Measurements from ENCODE around the gene KCNK1. TPM values are rescaled to one million over a fixed set of nuclear protein-coding genes. Genes with fewer than 3 reads are reported as not detected.

Gene KCNK1
- total RNA-seq, 4 donors from 2014 or later, result 2.2 to 5.5 (median 3.2) TPM

DNA sequence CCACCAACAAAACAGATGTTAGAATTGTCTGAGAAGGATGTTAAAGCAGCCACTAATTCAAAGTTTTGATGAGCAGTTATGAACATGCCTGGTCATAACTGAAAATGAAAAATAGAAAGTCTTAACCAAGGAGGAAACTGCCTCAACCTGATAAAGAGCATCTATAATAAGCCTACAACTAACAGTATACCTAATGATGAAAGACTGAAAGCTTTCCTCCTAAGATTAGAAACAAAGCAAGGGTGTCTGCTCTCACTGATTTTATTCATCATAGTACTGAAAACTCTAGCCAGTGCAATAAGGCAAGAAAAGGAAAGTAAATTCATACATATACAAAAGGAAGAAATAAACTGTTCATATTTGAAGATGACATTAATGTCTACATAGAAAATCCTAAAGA, 82.0 kb downstream of the KCNK1 start:
- H3K4me3 ChIP-seq, result no peak overlapping the region
- TF ChIP-seq, protein P1, sequence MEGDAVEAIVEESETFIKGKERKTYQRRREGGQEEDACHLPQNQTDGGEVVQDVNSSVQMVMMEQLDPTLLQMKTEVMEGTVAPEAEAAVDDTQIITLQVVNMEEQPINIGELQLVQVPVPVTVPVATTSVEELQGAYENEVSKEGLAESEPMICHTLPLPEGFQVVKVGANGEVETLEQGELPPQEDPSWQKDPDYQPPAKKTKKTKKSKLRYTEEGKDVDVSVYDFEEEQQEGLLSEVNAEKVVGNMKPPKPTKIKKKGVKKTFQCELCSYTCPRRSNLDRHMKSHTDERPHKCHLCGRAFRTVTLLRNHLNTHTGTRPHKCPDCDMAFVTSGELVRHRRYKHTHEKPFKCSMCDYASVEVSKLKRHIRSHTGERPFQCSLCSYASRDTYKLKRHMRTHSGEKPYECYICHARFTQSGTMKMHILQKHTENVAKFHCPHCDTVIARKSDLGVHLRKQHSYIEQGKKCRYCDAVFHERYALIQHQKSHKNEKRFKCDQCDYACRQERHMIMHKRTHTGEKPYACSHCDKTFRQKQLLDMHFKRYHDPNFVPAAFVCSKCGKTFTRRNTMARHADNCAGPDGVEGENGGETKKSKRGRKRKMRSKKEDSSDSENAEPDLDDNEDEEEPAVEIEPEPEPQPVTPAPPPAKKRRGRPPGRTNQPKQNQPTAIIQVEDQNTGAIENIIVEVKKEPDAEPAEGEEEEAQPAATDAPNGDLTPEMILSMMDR (IDR thresholded peaks at IDR 0.05), result no peak
- TF ChIP-seq POLR2A (IDR thresholded peaks at IDR 0.05), result no peak
- no peak for TF ChIP-seq POLR2AphosphoS5 (IDR thresholded peaks at IDR 0.05)
- no peak for TF ChIP-seq EP300 (IDR thresholded peaks at IDR 0.05)

GRCh38 chr1:233700338-233700737, 86.4 kb downstream of the KCNK1 start:
- WGBS, 2 donors (ENCODE audit: low coverage in 1 of 2), result 58 to 75% methylated on average over 2 of the region's 2 CpGs
- ATAC-seq, result no peak

More for the DNA sequence above, 82.0 kb downstream of the KCNK1 start:
- no peaks in the 10 kb centered on the region for H3K4me1 ChIP-seq
- H3K36me3 ChIP-seq, result no peaks in the 10 kb centered on the region
- H3K27ac ChIP-seq, result no peak overlapping the region
- no peak for ATAC-seq
- H3K27me3 ChIP-seq, result peaks cover 4% of the 10 kb centered on the region
- peaks cover 0 to 7% (median 0%) of the 10 kb centered on the region in 3 donors for H3K9me3 ChIP-seq

GRCh38 chr1:233704170-233704897, 90.4 kb downstream of the KCNK1 start:
- peaks cover 0 to 15% (median 2%) of the 10 kb centered on the region in 3 donors for H3K4me1 ChIP-seq
- 55 to 68% methylated on average over 4 to 6 of the region's 6 CpGs for WGBS, 2 donors (ENCODE audit: low coverage in 1 of 2)
- no peaks in the 10 kb centered on the region for H3K36me3 ChIP-seq
- H3K4me3 ChIP-seq, result no peak overlapping the region
- no peak for TF ChIP-seq POLR2A (IDR thresholded peaks at IDR 0.05)
- peak; percentile 15 for TF ChIP-seq POLR2AphosphoS5 (IDR thresholded peaks at IDR 0.05)
- TF ChIP-seq, protein P1 (IDR thresholded peaks at IDR 0.05), result no peak
- no peak for TF ChIP-seq EP300 (IDR thresholded peaks at IDR 0.05)
- no peak for ATAC-seq
- H3K9me3 ChIP-seq, result no peaks in the 10 kb centered on the region
- no peak overlapping the region for H3K27ac ChIP-seq
- peaks cover 4% of the 10 kb centered on the region for H3K27me3 ChIP-seq

More at GRCh38 chr1:233700338-233700737, 86.4 kb downstream of the KCNK1 start:
- Histone ChIP-seq H3K36me3 (no peaks in the 10 kb centered on the region), H3K27ac (no peak overlapping the region), H3K4me3 (no peak overlapping the region), H3K27me3 (peaks cover 4% of the 10 kb centered on the region), H3K4me1 (no peaks in the 10 kb centered on the region), H3K9me3 (peaks cover 0 to 7% (median 0%) of the 10 kb centered on the region in 3 donors)
- TF ChIP-seq POLR2AphosphoS5 (IDR thresholded peaks at IDR 0.05) (no peak), EP300 (IDR thresholded peaks at IDR 0.05) (no peak), POLR2A (IDR thresholded peaks at IDR 0.05) (no peak)
- TF ChIP-seq, protein P1 (IDR thresholded peaks at IDR 0.05), result no peak

DNA sequence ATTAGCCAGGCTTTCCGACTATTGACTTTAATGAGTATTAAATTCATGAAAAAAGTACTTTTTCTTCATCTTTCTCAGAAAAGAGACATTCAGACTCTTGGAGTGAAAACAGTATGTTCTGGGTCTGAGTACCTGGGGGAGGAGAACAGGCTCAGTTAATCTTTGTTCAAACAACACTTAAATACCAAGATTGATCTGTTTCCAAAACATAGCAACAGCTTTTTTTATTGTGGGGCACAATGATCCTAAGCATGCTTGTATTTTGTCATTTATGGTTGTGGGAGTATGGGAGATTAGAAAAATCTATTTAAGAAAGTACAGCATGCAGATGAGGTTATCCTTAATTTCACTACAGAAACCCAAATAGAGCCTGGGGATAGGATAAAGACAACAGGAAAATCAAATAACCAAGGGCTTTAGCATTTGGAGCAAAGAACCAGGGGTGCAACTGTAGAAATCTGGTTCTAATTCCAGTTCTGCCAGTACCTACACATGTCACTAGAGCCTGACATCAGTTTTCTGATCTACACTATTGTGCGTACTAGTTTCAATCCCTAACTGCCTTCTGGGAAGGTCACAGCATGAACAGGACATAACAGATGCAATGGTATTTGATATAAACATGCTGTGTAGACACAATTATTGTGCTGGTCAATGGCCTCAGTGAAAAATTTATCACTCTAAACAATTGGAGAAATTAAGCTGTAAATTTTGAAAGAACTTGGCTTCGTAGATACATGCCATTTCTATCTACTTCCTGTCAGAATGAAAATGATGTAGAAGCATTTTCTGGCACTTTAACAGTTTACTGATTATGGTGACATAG, 91.2 kb downstream of the KCNK1 start:
- H3K27ac ChIP-seq, result no peak overlapping the region
- H3K27me3 ChIP-seq, result peaks cover 4% of the 10 kb centered on the region
- WGBS, 2 donors (ENCODE audit: low coverage in 1 of 2), result 82 to 85% methylated on average over 2 to 3 of the region's 3 CpGs
- H3K4me1 ChIP-seq, result peaks cover 0 to 15% (median 2%) of the 10 kb centered on the region in 3 donors
- ATAC-seq, result no peak
- H3K36me3 ChIP-seq, result no peaks in the 10 kb centered on the region
- TF ChIP-seq EP300 (IDR thresholded peaks at IDR 0.05) (no peak), POLR2A (IDR thresholded peaks at IDR 0.05) (no peak), POLR2AphosphoS5 (IDR thresholded peaks at IDR 0.05) (no peak)
- TF ChIP-seq, protein P1 (IDR thresholded peaks at IDR 0.05), result no peak
- H3K9me3 ChIP-seq, result no peaks in the 10 kb centered on the region
- H3K4me3 ChIP-seq, result no peak overlapping the region
